Neural progenitor cell (in vitro differentiated cells): Measurements from ENCODE around the gene DIS3L2. TPM values are rescaled to one million over a fixed set of nuclear protein-coding genes. Genes with fewer than 3 reads are reported as not detected.
"Not testable (repeated sequence)": the region's sequence is repeated elsewhere in the genome, so short reads cannot be mapped to it uniquely, and the experiment has no call there.

Source experiments
- DNase-seq: peaks from one replicate; pipeline ENCODE4 v3.0.0-alpha.2; 2016; ENCODE audit warnings: low spot score
- H2AFZ ChIP-seq: fragments of 200-600 bp; sonication (generic); replicated peaks from 2 replicates; pipeline ENCODE4 v1.6.1; 2016; ENCODE audit warnings: antibody characterized with exemption
- H3F3A ChIP-seq: fragments of 200-600 bp; sonication (generic); 2 replicates; pipeline ENCODE4 v1.6.1; 2016; ENCODE audit warnings: antibody characterized with exemption, low read depth
- H3K27ac ChIP-seq: fragments of 200-600 bp; sonication (generic); 2 replicates; pipeline ENCODE4 v1.5.1; 2016; ENCODE audit warnings: mild to moderate bottlenecking
- H3K27me3 ChIP-seq: fragments of 200-600 bp; sonication (generic); 2 replicates; pipeline ENCODE4 v1.6.1; 2016; ENCODE audit warnings: mild to moderate bottlenecking, moderate library complexity
- H3K36me3 ChIP-seq: fragments of 200-600 bp; sonication (generic); 2 replicates; pipeline ENCODE4 v1.5.1; 2016
- H3K4me1 ChIP-seq: fragments of 200-600 bp; sonication (generic); 2 replicates; pipeline ENCODE4 v1.6.1; 2016; ENCODE audit warnings: mixed run types
- H3K4me2 ChIP-seq: fragments of 200-600 bp; sonication (generic); 2 replicates; pipeline ENCODE4 v1.6.1; 2016
- H3K4me3 ChIP-seq: fragments of 200-600 bp; sonication (generic); 2 replicates; pipeline ENCODE4 v1.5.1; 2016
- H3K79me2 ChIP-seq: fragments of 200-600 bp; sonication (generic); 2 replicates; pipeline ENCODE4 v1.6.1; 2016; ENCODE audit warnings: low read depth
- H3K9ac ChIP-seq: fragments of 200-600 bp; sonication (generic); 2 replicates; pipeline ENCODE4 v1.6.1; 2016
- H3K9me3 ChIP-seq: fragments of 200-600 bp; sonication (generic); 2 replicates; pipeline ENCODE4 v1.5.1; 2016; ENCODE audit warnings: low read depth
- H4K20me1 ChIP-seq: fragments of 200-600 bp; sonication (generic); 2 replicates; pipeline ENCODE4 v1.6.1; 2016; ENCODE audit warnings: low read depth
- H3K27ac Mint-ChIP-seq: 3 replicates; pipeline ENCODE4 v1.8.0; 2021; ENCODE audit warnings: mixed read lengths
- H3K27me3 Mint-ChIP-seq: 2 replicates; pipeline ENCODE4 v1.8.0; 2022; ENCODE audit warnings: low read depth, mild to moderate bottlenecking, inconsistent platforms, moderate library complexity, mixed read lengths; ENCODE audit not compliant: insufficient read depth
- H3K36me3 Mint-ChIP-seq: 3 replicates; pipeline ENCODE4 v1.8.0; 2021; ENCODE audit warnings: mixed read lengths
- H3K4me1 Mint-ChIP-seq: 3 replicates; pipeline ENCODE4 v1.8.0; 2021; ENCODE audit warnings: mixed read lengths
- H3K4me3 Mint-ChIP-seq: 3 replicates; pipeline ENCODE4 v1.8.0; 2021; ENCODE audit warnings: mild to moderate bottlenecking, moderate library complexity, mixed read lengths
- H3K9me3 Mint-ChIP-seq: 3 replicates; pipeline ENCODE4 v1.8.0; 2020; ENCODE audit warnings: mixed read lengths
- CTCF ChIP-seq: fragments of 200-600 bp; sonication (generic); IDR thresholded peaks from 2 replicates; pipeline ENCODE4 v1.5.1; 2017; ENCODE audit warnings: antibody characterized with exemption, mild to moderate bottlenecking
- EZH2 ChIP-seq: fragments of 200-600 bp; sonication (generic); IDR thresholded peaks from 2 replicates; pipeline ENCODE4 v1.6.1; 2017; ENCODE audit warnings: antibody characterized with exemption, mild to moderate bottlenecking, moderate library complexity
- EZH2phosphoT487 ChIP-seq: fragments of 200-600 bp; sonication (generic); IDR thresholded peaks from 2 replicates; pipeline ENCODE4 v1.6.1; 2017; ENCODE audit warnings: antibody characterized with exemption
- total RNA-seq: library from RNA; depleted of rRNA; stranded (reverse); fragments of >200 nt; gene quantifications from 2 replicates; pipeline ENCODE4 v1.2.3, GENCODE V29; 2015; ENCODE audit warnings: low replicate concordance

DIS3L2 gene
- total RNA-seq, 1 donor from 2014 or later: 23.2 TPM

GRCh38 chr2:232309592-232309991 is 348.1 kb downstream of the DIS3L2 start:
- H3K9me3 Mint-ChIP-seq: peaks cover 17% of the 10 kb centered on the region
- H3K27me3 Mint-ChIP-seq: peaks cover 6% of the 10 kb centered on the region
- no peak overlapping the region for H3K4me3 Mint-ChIP-seq
- no peaks in the 10 kb centered on the region for H4K20me1 ChIP-seq
- TF ChIP-seq EZH2phosphoT487 (no peak), CTCF (no peak), EZH2 (no peak)
- no peaks in the 10 kb centered on the region for H3K27me3 ChIP-seq
- no peak for DNase-seq
- no peak overlapping the region for H3K4me3 ChIP-seq
- peaks cover 9% of the 10 kb centered on the region for H3K36me3 Mint-ChIP-seq
- no peaks in the 10 kb centered on the region for H3K79me2 ChIP-seq
- H3K27ac Mint-ChIP-seq: no peak overlapping the region
- no peaks in the 10 kb centered on the region for H3K4me1 Mint-ChIP-seq
- no peaks in the 10 kb centered on the region for H3F3A ChIP-seq
- H3K4me1 ChIP-seq: no peaks in the 10 kb centered on the region
- H3K9ac ChIP-seq: no peak overlapping the region
- H3K27ac ChIP-seq: no peak overlapping the region
- no peak overlapping the region for H2AFZ ChIP-seq
- peaks cover 3% of the 10 kb centered on the region for H3K36me3 ChIP-seq
- no peak overlapping the region for H3K4me2 ChIP-seq
- H3K9me3 ChIP-seq: peaks cover 16% of the 10 kb centered on the region

DNA sequence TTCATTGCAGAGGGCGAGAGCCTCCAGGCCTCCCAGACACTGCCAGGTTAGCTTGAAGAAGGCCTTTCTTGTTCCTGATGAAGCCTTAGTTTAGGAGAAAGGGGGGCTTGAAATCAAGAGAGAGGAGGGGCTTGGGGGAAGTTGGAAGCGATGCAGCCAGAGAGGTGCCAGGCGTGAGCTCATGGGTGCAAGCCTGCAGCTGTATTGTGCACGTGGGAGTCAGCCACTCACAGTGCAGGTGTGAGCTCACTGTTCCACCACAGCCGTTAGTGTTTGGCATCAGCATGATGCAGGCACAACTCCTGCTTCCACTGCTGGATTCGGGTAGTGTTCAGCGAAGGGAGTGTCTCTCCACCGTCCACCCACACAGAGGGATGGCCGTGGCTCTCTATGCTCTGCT is 348.6 kb downstream of the DIS3L2 start:
- Histone ChIP-seq H3K9me3 (peaks cover 16% of the 10 kb centered on the region), H3K36me3 (peaks cover 3% of the 10 kb centered on the region), H3F3A (no peaks in the 10 kb centered on the region), H3K79me2 (no peaks in the 10 kb centered on the region), H3K4me3 (no peak overlapping the region), H3K4me2 (no peak overlapping the region), H4K20me1 (no peaks in the 10 kb centered on the region), H3K4me1 (no peaks in the 10 kb centered on the region), H3K27me3 (no peaks in the 10 kb centered on the region), H2AFZ (no peak overlapping the region), H3K9ac (no peak overlapping the region), H3K27ac (no peak overlapping the region)
- DNase-seq: no peak
- TF ChIP-seq EZH2phosphoT487: no peak
- TF ChIP-seq EZH2: no peak
- TF ChIP-seq CTCF: no peak
- Mint-ChIP-seq H3K4me3 (no peak overlapping the region), H3K27me3 (peaks cover 6% of the 10 kb centered on the region), H3K36me3 (peaks cover 12% of the 10 kb centered on the region), H3K4me1 (no peaks in the 10 kb centered on the region), H3K27ac (peak overlapping the region; percentile 29), H3K9me3 (peaks cover 20% of the 10 kb centered on the region)

GRCh38 chr2:232310696-232311095 is 349.2 kb downstream of the DIS3L2 start:
- Mint-ChIP-seq H3K36me3 (peaks cover 10% of the 10 kb centered on the region), H3K27ac (no peak overlapping the region), H3K27me3 (peaks cover 6% of the 10 kb centered on the region), H3K4me1 (no peaks in the 10 kb centered on the region), H3K4me3 (no peak overlapping the region), H3K9me3 (peaks cover 20% of the 10 kb centered on the region)
- no peak overlapping the region for H3K27ac ChIP-seq
- no peak overlapping the region for H3K4me3 ChIP-seq
- peaks cover 16% of the 10 kb centered on the region for H3K9me3 ChIP-seq
- TF ChIP-seq EZH2phosphoT487: no peak
- H4K20me1 ChIP-seq: no peaks in the 10 kb centered on the region
- H2AFZ ChIP-seq: no peak overlapping the region
- H3K4me2 ChIP-seq: no peak overlapping the region
- H3K4me1 ChIP-seq: no peaks in the 10 kb centered on the region
- no peaks in the 10 kb centered on the region for H3K79me2 ChIP-seq
- H3K9ac ChIP-seq: no peak overlapping the region
- H3K36me3 ChIP-seq: peaks cover 3% of the 10 kb centered on the region
- DNase-seq: no peak
- H3F3A ChIP-seq: no peaks in the 10 kb centered on the region
- H3K27me3 ChIP-seq: no peaks in the 10 kb centered on the region

DNA sequence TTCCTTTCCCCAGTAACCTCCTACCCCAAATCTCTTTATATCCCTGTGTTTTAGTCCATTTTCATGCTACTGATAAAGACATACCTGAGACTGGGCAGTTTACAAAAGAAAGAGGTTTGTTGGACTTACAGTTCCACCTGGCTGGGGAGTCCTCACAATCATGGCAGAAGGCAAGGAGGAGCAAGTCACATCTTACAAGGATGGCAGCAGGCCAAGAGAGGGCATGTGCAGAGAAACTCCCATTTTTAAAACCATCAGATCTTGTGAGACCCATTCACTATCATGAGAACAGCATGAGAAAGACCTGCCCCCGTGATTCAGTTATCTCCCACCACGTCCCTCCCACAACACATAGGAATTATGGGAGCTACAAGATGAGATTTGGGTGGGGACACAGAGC is 352.1 kb downstream of the DIS3L2 start:
- not testable (repeated sequence) for DNase-seq, H3K79me2 ChIP-seq, H3K27me3 ChIP-seq, H3K4me2 ChIP-seq, H2AFZ ChIP-seq, H3F3A ChIP-seq, H3K4me3 ChIP-seq, H3K27ac ChIP-seq, H3K4me1 ChIP-seq, H3K27ac Mint-ChIP-seq, H3K9ac ChIP-seq, H3K4me1 Mint-ChIP-seq, H4K20me1 ChIP-seq, H3K36me3 ChIP-seq, H3K4me3 Mint-ChIP-seq, H3K27me3 Mint-ChIP-seq
- Mint-ChIP-seq H3K9me3 (peaks cover 20% of the 10 kb centered on the region), H3K36me3 (peaks cover 10% of the 10 kb centered on the region)
- H3K9me3 ChIP-seq: peaks cover 16% of the 10 kb centered on the region
